Type B pancreatic cell (in vitro differentiated cells): Measurements from ENCODE around the gene MMP15. TPM values are rescaled to one million over a fixed set of nuclear protein-coding genes. Genes with fewer than 3 reads are reported as not detected.

ENCODE experiments used
- DNase-seq: peaks from one replicate; pipeline ENCODE4 v3.0.0; 2021; ENCODE audit warnings: mixed read lengths; ENCODE audit not compliant: unreplicated experiment; ENCODE audit errors: extremely low spot score
- H3K27ac Mint-ChIP-seq: 2 replicates; pipeline ENCODE4 v1.8.0; 2021; ENCODE audit warnings: mild to moderate bottlenecking, mixed read lengths
- H3K27me3 Mint-ChIP-seq: 2 replicates; pipeline ENCODE4 v1.8.0; 2021; ENCODE audit warnings: mixed read lengths
- H3K36me3 Mint-ChIP-seq: 2 replicates; pipeline ENCODE4 v1.8.0; 2021; ENCODE audit warnings: mixed read lengths
- H3K4me1 Mint-ChIP-seq: one replicate; pipeline ENCODE4 v1.8.0; 2021; ENCODE audit warnings: mixed read lengths; ENCODE audit not compliant: unreplicated experiment
- H3K4me3 Mint-ChIP-seq: 2 replicates; pipeline ENCODE4 v1.8.0; 2021; ENCODE audit warnings: mild to moderate bottlenecking, mixed read lengths
- H3K9me3 Mint-ChIP-seq: 2 replicates; pipeline ENCODE4 v1.8.0; 2021; ENCODE audit warnings: mixed read lengths
- CTCF ChIP-seq: fragments of 200-600 bp; sonication (generic); conservative IDR thresholded peaks from 2 replicates; pipeline ENCODE4 v1.5.0; 2021; ENCODE audit warnings: antibody characterized with exemption, mild to moderate bottlenecking
- total RNA-seq: library from RNA; stranded (reverse); gene quantifications from 2 replicates; pipeline ENCODE4 v1.2.1, GENCODE V29; 2021; ENCODE audit warnings: low replicate concordance

Gene MMP15
- total RNA-seq, 1 donor from 2014 or later: 33.2 TPM

GRCh38 chr16:57987441-57988177 lies 37.9 kb upstream of the MMP15 start:
- peaks cover 32% of the 10 kb centered on the region for H3K27me3 Mint-ChIP-seq

DNA sequence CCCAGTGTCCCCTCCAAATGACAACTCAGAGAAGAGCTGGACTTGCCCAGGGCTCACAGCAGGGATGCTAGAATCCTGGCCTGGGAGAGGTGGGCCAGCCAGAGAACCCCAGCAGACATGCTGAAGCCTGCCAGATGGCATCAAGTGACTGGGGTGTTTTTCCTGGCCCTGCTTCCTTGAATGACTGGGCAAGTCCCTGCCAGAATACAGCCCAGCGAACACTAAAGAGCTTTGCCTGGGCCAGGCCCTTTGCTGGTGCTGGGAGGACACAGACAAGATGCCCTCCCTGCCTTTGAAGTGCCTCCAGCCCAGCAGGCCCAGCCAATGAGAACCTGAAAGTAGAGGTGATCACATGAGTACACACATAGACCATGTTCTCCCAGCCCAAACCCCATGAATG lies 36.6 kb upstream of the MMP15 start:
- H3K4me3 Mint-ChIP-seq: no peak overlapping the region
- H3K9me3 Mint-ChIP-seq: no peaks in the 10 kb centered on the region
- no peak for DNase-seq
- H3K27me3 Mint-ChIP-seq: peaks cover 32% of the 10 kb centered on the region
- peaks cover 3% of the 10 kb centered on the region for H3K36me3 Mint-ChIP-seq
- TF ChIP-seq CTCF: no peak
- peaks cover 4% of the 10 kb centered on the region for H3K4me1 Mint-ChIP-seq
- H3K27ac Mint-ChIP-seq: no peak overlapping the region

More at GRCh38 chr16:57987441-57988177, 37.9 kb upstream of the MMP15 start:
- H3K36me3 Mint-ChIP-seq: no peaks in the 10 kb centered on the region
- peaks cover 4% of the 10 kb centered on the region for H3K4me1 Mint-ChIP-seq
- DNase-seq: no peak
- no peak for TF ChIP-seq CTCF
- H3K9me3 Mint-ChIP-seq: no peaks in the 10 kb centered on the region
- no peak overlapping the region for H3K4me3 Mint-ChIP-seq
- H3K27ac Mint-ChIP-seq: peak overlapping the region; percentile 50

DNA sequence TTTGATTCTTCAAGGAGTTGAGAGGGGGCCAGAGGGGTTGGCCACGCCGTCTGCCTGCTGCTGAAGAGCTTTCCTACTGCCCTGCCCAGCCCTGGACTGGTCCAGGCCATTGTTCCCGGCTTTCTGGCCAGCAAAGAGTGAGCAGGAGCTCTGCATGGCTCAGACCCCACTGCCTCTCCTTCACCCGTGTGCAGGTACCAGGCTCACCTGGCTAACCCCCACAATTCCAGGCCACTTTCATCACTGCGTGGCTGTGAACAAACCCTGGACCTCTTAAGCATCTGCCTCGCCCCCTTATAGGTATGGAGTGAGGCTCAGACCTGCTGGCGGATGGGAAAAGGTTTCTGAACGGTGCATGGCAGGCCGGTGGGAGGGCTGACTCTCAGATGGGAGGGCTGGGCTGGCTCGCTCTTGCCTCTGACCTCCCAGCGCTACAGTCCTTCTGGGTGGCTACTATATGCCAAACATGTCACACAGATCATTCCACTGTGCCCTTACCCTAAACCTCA lies 33.9 kb upstream of the MMP15 start:
- no peak for DNase-seq
- Mint-ChIP-seq H3K4me3 (no peak overlapping the region), H3K36me3 (peaks cover 3% of the 10 kb centered on the region), H3K27me3 (peaks cover 16% of the 10 kb centered on the region), H3K27ac (peak overlapping the region; percentile 39), H3K4me1 (peaks cover 8% of the 10 kb centered on the region), H3K9me3 (no peaks in the 10 kb centered on the region)
- no peak for TF ChIP-seq CTCF

DNA sequence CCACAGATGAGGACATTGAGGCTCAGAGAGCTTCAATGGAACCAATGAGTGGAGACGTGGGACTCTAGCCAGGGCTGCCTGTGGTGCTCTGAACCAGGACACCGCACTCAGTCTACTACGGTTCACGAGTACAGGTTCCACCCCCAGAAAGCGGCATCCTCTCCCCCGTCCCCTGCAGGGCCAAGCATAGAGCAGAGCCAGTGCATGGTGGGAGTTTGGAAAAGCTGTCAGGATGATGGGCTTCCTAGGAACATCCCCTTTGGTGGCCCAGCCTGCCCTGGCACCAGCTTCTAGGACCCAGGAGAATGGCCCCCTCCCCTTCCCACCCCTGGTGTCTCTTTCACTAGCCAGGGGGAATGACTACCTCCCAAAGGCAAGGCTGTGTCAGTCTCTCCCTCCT lies 33.5 kb upstream of the MMP15 start:
- H3K4me3 Mint-ChIP-seq: peak overlapping the region; percentile 78
- peaks cover 12% of the 10 kb centered on the region for H3K27me3 Mint-ChIP-seq
- peaks cover 8% of the 10 kb centered on the region for H3K4me1 Mint-ChIP-seq
- H3K9me3 Mint-ChIP-seq: no peaks in the 10 kb centered on the region
- DNase-seq: no peak
- H3K36me3 Mint-ChIP-seq: peaks cover 3% of the 10 kb centered on the region
- peak overlapping the region; percentile 97 for H3K27ac Mint-ChIP-seq
- TF ChIP-seq CTCF: no peak

DNA sequence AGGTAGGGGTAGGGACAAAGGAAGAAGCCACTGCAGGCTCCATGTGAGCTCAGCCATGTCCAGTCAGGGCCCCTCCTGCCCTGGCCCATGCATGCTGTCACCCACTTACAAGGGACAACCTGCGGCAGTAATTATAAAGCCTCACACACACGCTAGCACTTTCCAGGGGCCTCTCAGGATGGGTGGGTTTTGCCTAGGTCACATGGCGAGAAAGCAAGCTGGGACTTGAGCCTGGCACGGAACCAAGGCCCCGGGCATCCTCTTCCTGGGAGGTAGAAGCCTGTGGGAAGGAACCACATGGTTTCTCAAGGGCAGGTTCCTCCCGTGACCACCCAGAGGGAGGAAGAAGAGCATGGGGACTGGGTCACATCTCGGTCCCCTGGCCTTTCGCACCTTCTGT lies 32.1 kb upstream of the MMP15 start:
- H3K27ac Mint-ChIP-seq: peak overlapping the region; percentile 97

More for the DNA sequence above, 32.1 kb upstream of the MMP15 start:
- Mint-ChIP-seq H3K27me3 (no peaks in the 10 kb centered on the region), H3K9me3 (no peaks in the 10 kb centered on the region), H3K4me3 (no peak overlapping the region), H3K36me3 (peaks cover 3% of the 10 kb centered on the region), H3K4me1 (peaks cover 8% of the 10 kb centered on the region)
- no peak for TF ChIP-seq CTCF
- no peak for DNase-seq
